DMS114 treated with DMSO at 0.1 percent for 48 hours (cell line): ENCODE results near the gene HAGH.

ENCODE experiments used
- DNase-seq: peaks from one replicate; lab custom pipeline; 2025; ENCODE audit not compliant: unreplicated experiment; lab: John Stamatoyannopoulos, UW

HAGH gene

GRCh38 chr16:1775006-1775845, 51.4 kb downstream of the HAGH start:
- no peak for DNase-seq

- DNase-seq, result no peak
These were observed 52.2 kb downstream of the HAGH start for GRCh38 chr16:1774448-1774780.

- no peak for DNase-seq
These were observed 52.8 kb downstream of the HAGH start for GRCh38 chr16:1773703-1774447.

- peak; percentile 36 for DNase-seq
These were observed 53.5 kb downstream of the HAGH start, which contains the start of gene MRPS34 for GRCh38 chr16:1772908-1773702. MRPS34 (minus strand) TSS chr16:1773134; CDS start chr16:1773119, 15 bp downstream.

GRCh38 chr16:1772362-1772907, 54.2 kb downstream of the HAGH start, which contains the start of gene EME2:
EME2 (plus strand) TSS chr16:1772810; CDS start chr16:1773228, 418 bp downstream.
- DNase-seq, result no peak

GRCh38 chr16:1771864-1772361, 54.7 kb downstream of the HAGH start:
- DNase-seq, result no peak

GRCh38 chr16:1771188-1771863, 55.3 kb downstream of the HAGH start, which contains the start of gene NME3:
NME3 (minus strand) TSS chr16:1771543; CDS start chr16:1771534, 9 bp downstream.
- DNase-seq, result peak; percentile 23

GRCh38 chr16:1770328-1771187, 56.1 kb downstream of the HAGH start:
- no peak for DNase-seq

- DNase-seq, result no peak
These were observed 57.0 kb downstream of the HAGH start for GRCh38 chr16:1769402-1770300.

GRCh38 chr16:1768767-1769401, 57.7 kb downstream of the HAGH start:
- DNase-seq, result no peak

- DNase-seq, result no peak
These were observed 58.4 kb downstream of the HAGH start for GRCh38 chr16:1768061-1768766.

- DNase-seq, result no peak
These were observed 59.3 kb downstream of the HAGH start for GRCh38 chr16:1767116-1767994.

GRCh38 chr16:1766701-1767100, 59.9 kb downstream of the HAGH start:
- DNase-seq, result no peak

- no peak for DNase-seq
These were observed 60.4 kb downstream of the HAGH start for GRCh38 chr16:1766231-1766630.

- DNase-seq, result no peak
These were observed 60.8 kb downstream of the HAGH start for GRCh38 chr16:1765826-1766225.

GRCh38 chr16:1764971-1765370, 61.7 kb downstream of the HAGH start:
- DNase-seq, result no peak
